ENCODE measurements around the gene CACNA1G. TPM values are rescaled to one million over a fixed set of nuclear protein-coding genes. Genes with fewer than 3 reads are reported as not detected.
A peak's percentile ranks its signal among the peaks of the same experiment; 100 is the strongest.

CACNA1G gene
- total RNA-seq, 3 donors from 2014 or later (not counting 1 experiment from before 2014, with no cell fraction given): not detected

- Histone ChIP-seq H3K9me3 (ENCODE audit: control insufficient read depth, insufficient read depth, low read length) (no peaks in the 10 kb centered on the region), H3K4me1 (ENCODE audit: control insufficient read depth, insufficient read depth, low read length) (peaks cover 20% of the 10 kb centered on the region), H3K27me3 (ENCODE audit: control insufficient read depth, insufficient read depth, low read length) (no peaks in the 10 kb centered on the region), H3K27ac (ENCODE audit: low read length) (peak overlapping the region; percentile 17), H3K4me3 (ENCODE audit: low read length) (no peak overlapping the region), H3K36me3 (ENCODE audit: control insufficient read depth, insufficient read depth, low read length) (peaks cover 3% of the 10 kb centered on the region)
- H3K4me1 Mint-ChIP-seq: peaks cover 9 to 15% of the 10 kb centered on the region in 2 donors
- 94% methylated on average over 4 of the region's 5 CpGs for WGBS (ENCODE audit: insufficient coverage)
- peak overlapping the region; percentile 67 for H3K4me3 Mint-ChIP-seq
- no peaks in the 10 kb centered on the region for H3K36me3 Mint-ChIP-seq
- H3K27me3 Mint-ChIP-seq (ENCODE audit: low read depth in 2 of 2): peaks cover 12 to 20% of the 10 kb centered on the region in 2 donors
- H3K27ac Mint-ChIP-seq: peak overlapping the region in 1 of 2 donors; percentile 74
- DNase-seq: no peak
- ATAC-seq: no peak
- H3K9me3 Mint-ChIP-seq: no peaks in the 10 kb centered on the region
- intact Hi-C loops (cut with micrococcal nuclease): loop anchor here (1.0 to 10.0 kb wide), 4 partner anchors 13 to 295 kb away; partner anchors contain the start of gene CACNA1G
- TF ChIP-seq CTCF (IDR thresholded peaks at IDR 0.05): no peak
These were observed 12.8 kb upstream of the CACNA1G start for GRCh38 chr17:50547736-50548083.

- H3K4me3 Mint-ChIP-seq: no peak overlapping the region
- H3K36me3 ChIP-seq (ENCODE audit: control insufficient read depth, insufficient read depth, low read length): peaks cover 3% of the 10 kb centered on the region
- H3K4me1 ChIP-seq (ENCODE audit: control insufficient read depth, insufficient read depth, low read length): peaks cover 19% of the 10 kb centered on the region
- WGBS (ENCODE audit: insufficient coverage): 87% methylated on average over 16 of the region's 18 CpGs
- H3K4me3 ChIP-seq (ENCODE audit: low read length): no peak overlapping the region
- no peak overlapping the region for H3K27ac Mint-ChIP-seq
- no peaks in the 10 kb centered on the region for H3K36me3 Mint-ChIP-seq
- no peak overlapping the region for H3K27ac ChIP-seq (ENCODE audit: low read length)
- intact Hi-C loops (cut with micrococcal nuclease): loop anchor here (10.0 kb wide), 1 partner anchor 136 kb away; no protein-coding TSS in a partner anchor
- no peaks in the 10 kb centered on the region for H3K9me3 ChIP-seq (ENCODE audit: control insufficient read depth, insufficient read depth, low read length)
- no peak for TF ChIP-seq CTCF (IDR thresholded peaks at IDR 0.05)
- peaks cover 10 to 20% of the 10 kb centered on the region in 2 donors for H3K27me3 Mint-ChIP-seq (ENCODE audit: low read depth in 2 of 2)
- DNase-seq (no peak), ATAC-seq (no peak)
- no peaks in the 10 kb centered on the region for H3K9me3 Mint-ChIP-seq
- no peaks in the 10 kb centered on the region for H3K27me3 ChIP-seq (ENCODE audit: control insufficient read depth, insufficient read depth, low read length)
- peaks cover 9 to 15% of the 10 kb centered on the region in 2 donors for H3K4me1 Mint-ChIP-seq
These were observed 11.7 kb upstream of the CACNA1G start for GRCh38 chr17:50548831-50549230.

GRCh38 chr17:50549256-50549941 lies 11.1 kb upstream of the CACNA1G start:
- H3K9me3 Mint-ChIP-seq: no peaks in the 10 kb centered on the region
- intact Hi-C loops (cut with micrococcal nuclease): loop anchor here (10.0 kb wide), 1 partner anchor 135 kb away; no protein-coding TSS in a partner anchor
- no peak for TF ChIP-seq CTCF (IDR thresholded peaks at IDR 0.05)
- H3K4me1 ChIP-seq (ENCODE audit: control insufficient read depth, insufficient read depth, low read length): peaks cover 19% of the 10 kb centered on the region
- ATAC-seq: no peak
- WGBS (ENCODE audit: insufficient coverage): 96% methylated on average over 19 of the region's 19 CpGs
- H3K27me3 Mint-ChIP-seq (ENCODE audit: low read depth in 2 of 2): peaks cover 4 to 14% of the 10 kb centered on the region in 2 donors
- peaks cover 3% of the 10 kb centered on the region for H3K36me3 ChIP-seq (ENCODE audit: control insufficient read depth, insufficient read depth, low read length)
- H3K36me3 Mint-ChIP-seq: no peaks in the 10 kb centered on the region
- H3K4me1 Mint-ChIP-seq: peaks cover 9 to 12% of the 10 kb centered on the region in 2 donors
- H3K27me3 ChIP-seq (ENCODE audit: control insufficient read depth, insufficient read depth, low read length): no peaks in the 10 kb centered on the region
- DNase-seq: no peak
- no peak overlapping the region for H3K27ac ChIP-seq (ENCODE audit: low read length)
- peak overlapping the region; percentile 35 for H3K4me3 Mint-ChIP-seq
- no peak overlapping the region for H3K4me3 ChIP-seq (ENCODE audit: low read length)
- no peaks in the 10 kb centered on the region for H3K9me3 ChIP-seq (ENCODE audit: control insufficient read depth, insufficient read depth, low read length)
- no peak overlapping the region for H3K27ac Mint-ChIP-seq
